Measurements from ENCODE around the gene ACSM4. TPM values are rescaled to one million over a fixed set of nuclear protein-coding genes. Genes with fewer than 3 reads are reported as not detected.

ACSM4 gene
- total RNA-seq, 1 donor from 2014 or later, result not detected

DNA sequence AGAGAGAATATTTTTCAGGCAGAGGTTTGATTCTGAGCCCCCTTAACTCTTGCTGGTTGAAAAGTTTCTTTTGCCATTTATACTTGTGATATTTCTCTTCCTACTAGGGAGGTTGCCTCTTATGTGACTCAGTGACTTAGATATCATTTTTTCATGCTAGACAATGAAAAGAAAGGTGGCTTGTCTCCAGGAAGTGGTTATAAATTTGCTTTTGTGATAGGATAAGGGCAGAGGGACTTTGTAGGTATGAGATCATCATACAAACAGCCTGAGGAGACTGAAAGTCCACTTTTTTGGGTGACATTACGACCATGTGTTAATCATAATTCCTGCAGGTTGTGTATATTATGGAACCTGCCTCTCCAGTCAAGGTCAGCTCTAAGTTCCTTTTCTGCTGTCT is 35.8 kb downstream of the ACSM4 start:
- H3K9me3 Mint-ChIP-seq (ENCODE audit: unreplicated experiment), result peaks cover 26% of the 10 kb centered on the region
- no peak overlapping the region for H3K27ac ChIP-seq (ENCODE audit: low read depth, low read length)
- no peaks in the 10 kb centered on the region for H3K27me3 Mint-ChIP-seq (ENCODE audit: low read depth, unreplicated experiment)
- H2AFZ ChIP-seq (ENCODE audit: low read depth, low read length), result no peak overlapping the region
- H3K4me1 ChIP-seq (ENCODE audit: insufficient read depth, low read length), result no peaks in the 10 kb centered on the region
- no peaks in the 10 kb centered on the region for H3K27me3 ChIP-seq (ENCODE audit: insufficient read depth, low read length)
- no peaks in the 10 kb centered on the region for H3K36me3 Mint-ChIP-seq (ENCODE audit: low read depth, unreplicated experiment)
- H3K4me3 Mint-ChIP-seq (ENCODE audit: unreplicated experiment), result no peak overlapping the region
- H3K4me1 Mint-ChIP-seq (ENCODE audit: low read depth, unreplicated experiment), result no peaks in the 10 kb centered on the region
- TF ChIP-seq, protein P1, sequence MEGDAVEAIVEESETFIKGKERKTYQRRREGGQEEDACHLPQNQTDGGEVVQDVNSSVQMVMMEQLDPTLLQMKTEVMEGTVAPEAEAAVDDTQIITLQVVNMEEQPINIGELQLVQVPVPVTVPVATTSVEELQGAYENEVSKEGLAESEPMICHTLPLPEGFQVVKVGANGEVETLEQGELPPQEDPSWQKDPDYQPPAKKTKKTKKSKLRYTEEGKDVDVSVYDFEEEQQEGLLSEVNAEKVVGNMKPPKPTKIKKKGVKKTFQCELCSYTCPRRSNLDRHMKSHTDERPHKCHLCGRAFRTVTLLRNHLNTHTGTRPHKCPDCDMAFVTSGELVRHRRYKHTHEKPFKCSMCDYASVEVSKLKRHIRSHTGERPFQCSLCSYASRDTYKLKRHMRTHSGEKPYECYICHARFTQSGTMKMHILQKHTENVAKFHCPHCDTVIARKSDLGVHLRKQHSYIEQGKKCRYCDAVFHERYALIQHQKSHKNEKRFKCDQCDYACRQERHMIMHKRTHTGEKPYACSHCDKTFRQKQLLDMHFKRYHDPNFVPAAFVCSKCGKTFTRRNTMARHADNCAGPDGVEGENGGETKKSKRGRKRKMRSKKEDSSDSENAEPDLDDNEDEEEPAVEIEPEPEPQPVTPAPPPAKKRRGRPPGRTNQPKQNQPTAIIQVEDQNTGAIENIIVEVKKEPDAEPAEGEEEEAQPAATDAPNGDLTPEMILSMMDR (IDR thresholded peaks at IDR 0.05; ENCODE audit: insufficient read depth, low read depth, low read length), result no peak
- TF ChIP-seq EZH2 (IDR thresholded peaks at IDR 0.05; ENCODE audit: insufficient read depth, low read length), result no peak
- no peak overlapping the region for H3K27ac Mint-ChIP-seq (ENCODE audit: unreplicated experiment)
- no peak overlapping the region for H3K9ac ChIP-seq (ENCODE audit: low read length)
- no peaks in the 10 kb centered on the region for H3K36me3 ChIP-seq (ENCODE audit: insufficient read depth, low read length)
- no peaks in the 10 kb centered on the region for H3K79me2 ChIP-seq (ENCODE audit: insufficient read depth, low read length)
- FAIRE-seq (no peak), DNase-seq (ENCODE audit: low read depth) (no peak)
- H4K20me1 ChIP-seq (ENCODE audit: insufficient read depth, low read length), result no peaks in the 10 kb centered on the region
- H3K4me2 ChIP-seq (ENCODE audit: low read length), result no peak overlapping the region
- peaks cover 4% of the 10 kb centered on the region for H3K9me3 ChIP-seq (ENCODE audit: insufficient read depth, low read depth, low read length)
- no peak overlapping the region for H3K4me3 ChIP-seq (ENCODE audit: insufficient read depth, low read depth, low read length)

DNA sequence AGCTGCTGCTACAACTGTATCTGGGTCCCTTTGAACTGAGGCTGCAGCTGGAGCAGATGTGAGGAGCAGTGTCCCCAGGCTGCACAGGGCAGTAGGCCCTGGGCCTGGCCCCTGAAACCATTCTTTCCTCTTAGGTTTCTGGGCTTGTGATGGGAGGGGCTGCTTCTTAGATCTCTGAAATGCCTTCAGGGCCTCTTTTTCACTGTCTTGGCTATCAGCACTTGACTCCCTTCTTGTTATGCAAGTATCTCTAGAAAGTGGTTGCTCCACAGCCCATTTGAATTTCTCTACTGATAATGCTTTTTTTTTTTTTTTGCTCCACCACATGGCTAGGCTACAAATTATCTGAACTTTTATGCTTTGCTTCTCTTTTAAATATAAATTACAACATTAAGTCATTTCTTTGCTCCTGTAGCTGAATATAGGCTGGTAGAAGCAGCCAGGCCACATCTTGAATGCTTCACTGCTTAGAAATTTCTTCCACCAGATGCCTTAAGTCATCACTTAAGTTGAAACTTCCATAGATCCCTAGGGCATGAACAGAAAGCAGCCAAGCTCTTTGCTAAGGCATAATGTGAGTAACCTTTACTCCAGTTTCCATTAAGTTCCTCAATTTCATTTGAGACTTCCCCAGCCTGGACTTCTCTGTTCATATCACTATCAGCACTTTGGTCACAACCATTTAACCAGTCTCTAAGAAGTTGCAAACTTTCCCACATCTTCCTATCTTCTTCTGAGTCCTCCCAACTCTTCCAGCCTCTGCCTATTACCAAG is 41.1 kb downstream of the ACSM4 start:
- Mint-ChIP-seq H3K4me1 (ENCODE audit: low read depth, unreplicated experiment) (no peaks in the 10 kb centered on the region), H3K27me3 (ENCODE audit: low read depth, unreplicated experiment) (no peaks in the 10 kb centered on the region), H3K27ac (ENCODE audit: unreplicated experiment) (no peak overlapping the region), H3K36me3 (ENCODE audit: low read depth, unreplicated experiment) (no peaks in the 10 kb centered on the region), H3K9me3 (ENCODE audit: unreplicated experiment) (peaks cover 19% of the 10 kb centered on the region), H3K4me3 (ENCODE audit: unreplicated experiment) (no peak overlapping the region)
- Histone ChIP-seq H3K36me3 (ENCODE audit: insufficient read depth, low read length) (no peaks in the 10 kb centered on the region), H3K4me1 (ENCODE audit: insufficient read depth, low read length) (no peaks in the 10 kb centered on the region), H3K27ac (ENCODE audit: low read depth, low read length) (no peak overlapping the region), H3K4me3 (ENCODE audit: insufficient read depth, low read depth, low read length) (no peak overlapping the region), H2AFZ (ENCODE audit: low read depth, low read length) (no peak overlapping the region), H3K9me3 (ENCODE audit: insufficient read depth, low read depth, low read length) (peaks cover 6% of the 10 kb centered on the region), H4K20me1 (ENCODE audit: insufficient read depth, low read length) (no peaks in the 10 kb centered on the region), H3K79me2 (ENCODE audit: insufficient read depth, low read length) (no peaks in the 10 kb centered on the region), H3K9ac (ENCODE audit: low read length) (no peak overlapping the region), H3K27me3 (ENCODE audit: insufficient read depth, low read length) (no peaks in the 10 kb centered on the region), H3K4me2 (ENCODE audit: low read length) (no peak overlapping the region)
- TF ChIP-seq, protein P1 (IDR thresholded peaks at IDR 0.05; ENCODE audit: insufficient read depth, low read depth, low read length), result no peak
- DNase-seq (ENCODE audit: low read depth) (no peak), FAIRE-seq (no peak)

DNA sequence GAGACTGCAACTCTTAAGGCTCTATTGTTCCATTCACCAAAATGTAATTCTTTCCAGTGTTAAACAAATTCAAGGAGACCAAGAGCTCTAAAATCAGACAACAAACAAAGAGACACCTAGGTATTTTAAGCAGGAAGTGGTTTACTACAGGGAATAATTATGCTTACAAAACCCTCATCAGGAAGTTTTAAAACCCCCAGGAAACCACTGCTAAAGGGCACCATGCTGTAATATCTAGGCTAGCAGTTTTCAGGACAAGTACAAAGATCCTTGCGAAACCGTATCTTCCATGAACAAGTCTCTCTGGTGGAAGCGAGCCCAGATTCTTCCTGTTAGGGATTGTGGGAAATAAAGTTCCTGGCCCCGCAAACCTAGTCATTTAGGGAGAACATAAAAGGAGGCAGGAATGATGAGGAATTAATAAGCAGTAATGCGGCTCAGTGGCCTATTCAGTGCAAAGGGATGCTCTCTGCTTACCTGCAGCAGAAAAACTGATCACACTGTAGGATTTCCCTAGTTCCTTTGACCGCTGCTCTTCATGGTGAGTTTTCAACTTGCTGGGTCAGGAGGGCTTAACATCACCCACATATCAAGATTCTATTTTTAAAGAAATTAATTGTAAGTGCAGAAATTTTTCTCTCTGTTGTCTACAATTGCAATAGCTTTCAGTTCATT is 42.8 kb downstream of the ACSM4 start:
- no peak overlapping the region for H3K27ac Mint-ChIP-seq (ENCODE audit: unreplicated experiment)
- H3K36me3 Mint-ChIP-seq (ENCODE audit: low read depth, unreplicated experiment), result no peaks in the 10 kb centered on the region
- Histone ChIP-seq H4K20me1 (ENCODE audit: insufficient read depth, low read length) (no peaks in the 10 kb centered on the region), H3K27me3 (ENCODE audit: insufficient read depth, low read length) (no peaks in the 10 kb centered on the region), H3K4me3 (ENCODE audit: insufficient read depth, low read depth, low read length) (no peak overlapping the region), H3K9me3 (ENCODE audit: insufficient read depth, low read depth, low read length) (peaks cover 6% of the 10 kb centered on the region), H3K79me2 (ENCODE audit: insufficient read depth, low read length) (no peaks in the 10 kb centered on the region), H3K27ac (ENCODE audit: low read depth, low read length) (no peak overlapping the region), H2AFZ (ENCODE audit: low read depth, low read length) (no peak overlapping the region), H3K9ac (ENCODE audit: low read length) (no peak overlapping the region), H3K4me2 (ENCODE audit: low read length) (no peak overlapping the region), H3K4me1 (ENCODE audit: insufficient read depth, low read length) (no peaks in the 10 kb centered on the region), H3K36me3 (ENCODE audit: insufficient read depth, low read length) (no peaks in the 10 kb centered on the region)
- no peak for FAIRE-seq
- TF ChIP-seq EZH2 (IDR thresholded peaks at IDR 0.05; ENCODE audit: insufficient read depth, low read length), result no peak
- TF ChIP-seq, protein P1 (IDR thresholded peaks at IDR 0.05; ENCODE audit: insufficient read depth, low read depth, low read length), result no peak
- no peak overlapping the region for H3K4me3 Mint-ChIP-seq (ENCODE audit: unreplicated experiment)
- peaks cover 2% of the 10 kb centered on the region for H3K4me1 Mint-ChIP-seq (ENCODE audit: low read depth, unreplicated experiment)
- DNase-seq (ENCODE audit: low read depth), result no peak
- H3K9me3 Mint-ChIP-seq (ENCODE audit: unreplicated experiment), result peaks cover 16% of the 10 kb centered on the region
- no peaks in the 10 kb centered on the region for H3K27me3 Mint-ChIP-seq (ENCODE audit: low read depth, unreplicated experiment)

Measured in astrocyte (in vitro differentiated cells and primary cell).